Caco-2 (cell line): ENCODE measurements around the gene OR10K2. TPM values are rescaled to one million over a fixed set of nuclear protein-coding genes. Genes with fewer than 3 reads are reported as not detected.

ENCODE experiments used
- BruUV-seq: library from RNA; stranded (reverse); fragments of 400-500 nt; replicated peaks from 2 replicates; lab custom pipeline; 2021; lab: Mats Ljungman, UMichigan
- CTCF ChIA-PET: fragments of 300-600 bp; sonication (Branson Sonifier 250); formaldehyde crosslinking; loops from one replicate; lab custom pipeline; 2022; ENCODE audit warnings: antibody characterized with exemption; lab: Charles Lee
- POLR2A ChIA-PET: fragments of 300-600 bp; sonication (Branson Sonifier 250); formaldehyde crosslinking; loops from one replicate; lab custom pipeline; 2022; ENCODE audit warnings: antibody characterized with exemption; lab: Charles Lee
- DNase-seq, 2 experiments: peaks; one replicate each; pipeline versions ENCODE4 v3.0.0 to v3.0.0-alpha.2; 2020 to 2022
- H3K27me3 ChIP-seq: replicated peaks from 2 replicates; pipeline ENCODE4 v1.6.0; 2011; ENCODE audit warnings: low read length; ENCODE audit not compliant: control insufficient read depth, insufficient read depth
- H3K36me3 ChIP-seq: 2 replicates; pipeline ENCODE4 v1.5.1; 2011; ENCODE audit warnings: low read length; ENCODE audit not compliant: control insufficient read depth, insufficient read depth
- H3K4me1 ChIP-seq: fragments of 250-450 bp; sonication (Bioruptor Pico); 2 replicates; pipeline ENCODE4 v1.5.1; 2020; ENCODE audit warnings: mild to moderate bottlenecking
- H3K4me3 ChIP-seq: 2 replicates; pipeline ENCODE4 v1.5.1; 2011; ENCODE audit warnings: low read depth, mild to moderate bottlenecking, control low read depth, low read length
- H3K9me3 ChIP-seq: fragments of 250-450 bp; sonication (Bioruptor Pico); 2 replicates; pipeline ENCODE4 v1.5.1; 2020; ENCODE audit warnings: mild to moderate bottlenecking, moderate library complexity
- H3K27ac Mint-ChIP-seq: one replicate; pipeline ENCODE4 v1.8.0; 2022; ENCODE audit warnings: mixed read lengths; ENCODE audit not compliant: unreplicated experiment
- H3K27me3 Mint-ChIP-seq: one replicate; pipeline ENCODE4 v1.8.0; 2022; ENCODE audit warnings: mixed read lengths; ENCODE audit not compliant: insufficient read depth, unreplicated experiment
- H3K36me3 Mint-ChIP-seq: one replicate; pipeline ENCODE4 v1.8.0; 2022; ENCODE audit warnings: mild to moderate bottlenecking, mixed read lengths; ENCODE audit not compliant: insufficient read depth, unreplicated experiment
- H3K4me1 Mint-ChIP-seq: one replicate; pipeline ENCODE4 v1.8.0; 2022; ENCODE audit warnings: low read depth, mixed read lengths; ENCODE audit not compliant: unreplicated experiment
- H3K4me3 Mint-ChIP-seq: one replicate; pipeline ENCODE4 v1.8.0; 2022; ENCODE audit warnings: mild to moderate bottlenecking, moderate library complexity, mixed read lengths; ENCODE audit not compliant: unreplicated experiment
- H3K9me3 Mint-ChIP-seq: one replicate; pipeline ENCODE4 v1.8.0; 2022; ENCODE audit warnings: mixed read lengths; ENCODE audit not compliant: unreplicated experiment
- CTCF ChIP-seq, 2 experiments: fragments of 200-600 bp in 1 of 2; IDR thresholded peaks; 1 replicate in 1 of 2; 2 replicates in 1 of 2; pipeline versions ENCODE4 v1.5.1 to v1.8.0; 2011 to 2022; ENCODE audit warnings: antibody characterized with exemption in 1 of 2, control low read depth in 1 of 2, inconsistent platforms in 1 of 2, low read depth in 1 of 2, low read length in 1 of 2, mild to moderate bottlenecking in 1 of 2, moderate library complexity in 1 of 2; ENCODE audit not compliant: insufficient read depth in 1 of 2, severe bottlenecking in 1 of 2, unreplicated experiment in 1 of 2
- intact Hi-C: fragments of 100-400 bp; cut with micrococcal nuclease; formaldehyde crosslinking; loops from one replicate; pipeline ENCODE4 v1.10.0; 2022; ENCODE audit not compliant: unreplicated experiment
- total RNA-seq: library from RNA; stranded (reverse); gene quantifications from 2 replicates; pipeline ENCODE4 v1.2.3, GENCODE V29; 2022

Gene OR10K2
- total RNA-seq, 1 experiment from 2014 or later: not detected

- Mint-ChIP-seq H3K4me1 (no peaks in the 10 kb centered on the region), H3K27ac (no peak overlapping the region), H3K4me3 (no peak overlapping the region), H3K9me3 (no peaks in the 10 kb centered on the region), H3K36me3 (no peaks in the 10 kb centered on the region), H3K27me3 (peaks cover 5% of the 10 kb centered on the region)
- Histone ChIP-seq H3K27me3 (no peaks in the 10 kb centered on the region), H3K4me3 (no peak overlapping the region), H3K36me3 (no peaks in the 10 kb centered on the region), H3K9me3 (no peaks in the 10 kb centered on the region), H3K4me1 (no peaks in the 10 kb centered on the region)
- no TSS peak for BruUV-seq
- no peak for DNase-seq
- CTCF ChIA-PET: no interaction called here
- no peak for TF ChIP-seq CTCF (IDR thresholded peaks at IDR 0.05; ENCODE audit: insufficient read depth in 1 of 2, low read depth in 1 of 2, low read length in 1 of 2, severe bottlenecking in 1 of 2, unreplicated experiment in 1 of 2)
- POLR2A ChIA-PET: no interaction called here
- intact Hi-C loops: no loop called here
Observed at GRCh38 chr1:158422212-158422611, 3.8 kb downstream of the OR10K2 start.

- POLR2A ChIA-PET: no interaction called here
- CTCF ChIA-PET: no interaction called here
Observed at GRCh38 chr1:158417586-158417985, 8.5 kb downstream of the OR10K2 start.

GRCh38 chr1:158414651-158415345 lies 11.2 kb downstream of the OR10K2 start:
- H3K9me3 Mint-ChIP-seq: no peaks in the 10 kb centered on the region
- DNase-seq: no peak
- intact Hi-C loops: no loop called here

More at GRCh38 chr1:158417586-158417985, 8.5 kb downstream of the OR10K2 start:
- H3K9me3 Mint-ChIP-seq: no peaks in the 10 kb centered on the region
- no peaks in the 10 kb centered on the region for H3K4me1 ChIP-seq
- no peak overlapping the region for H3K4me3 Mint-ChIP-seq
- no peaks in the 10 kb centered on the region for H3K27me3 ChIP-seq
- no peak overlapping the region for H3K4me3 ChIP-seq
- no peaks in the 10 kb centered on the region for H3K4me1 Mint-ChIP-seq
- H3K9me3 ChIP-seq: no peaks in the 10 kb centered on the region
- H3K36me3 ChIP-seq: no peaks in the 10 kb centered on the region
- H3K36me3 Mint-ChIP-seq: no peaks in the 10 kb centered on the region
- intact Hi-C loops: no loop called here
- peaks cover 5% of the 10 kb centered on the region for H3K27me3 Mint-ChIP-seq
- no peak overlapping the region for H3K27ac Mint-ChIP-seq
- no TSS peak for BruUV-seq
- no peak for TF ChIP-seq CTCF (IDR thresholded peaks at IDR 0.05; ENCODE audit: insufficient read depth in 1 of 2, low read depth in 1 of 2, low read length in 1 of 2, severe bottlenecking in 1 of 2, unreplicated experiment in 1 of 2)
- DNase-seq: no peak

More at GRCh38 chr1:158414651-158415345, 11.2 kb downstream of the OR10K2 start:
- POLR2A ChIA-PET: no interaction called here
- Mint-ChIP-seq H3K27ac (no peak overlapping the region), H3K36me3 (no peaks in the 10 kb centered on the region), H3K27me3 (no peaks in the 10 kb centered on the region), H3K4me3 (no peak overlapping the region), H3K4me1 (no peaks in the 10 kb centered on the region)
- H3K36me3 ChIP-seq: no peaks in the 10 kb centered on the region
- no peak overlapping the region for H3K4me3 ChIP-seq
- H3K9me3 ChIP-seq: no peaks in the 10 kb centered on the region
- BruUV-seq: no TSS peak
- H3K27me3 ChIP-seq: no peaks in the 10 kb centered on the region
- TF ChIP-seq CTCF (IDR thresholded peaks at IDR 0.05; ENCODE audit: insufficient read depth in 1 of 2, low read depth in 1 of 2, low read length in 1 of 2, severe bottlenecking in 1 of 2, unreplicated experiment in 1 of 2): no peak
- no peaks in the 10 kb centered on the region for H3K4me1 ChIP-seq
- CTCF ChIA-PET: no interaction called here
